Astrocyte (in vitro differentiated cells and primary cell): ENCODE results near the gene ARF3. TPM values are rescaled to one million over a fixed set of nuclear protein-coding genes. Genes with fewer than 3 reads are reported as not detected.

Experiments used
- DNase-seq: peaks from one replicate; pipeline ENCODE4 v3.0.0-alpha.2; 2010; ENCODE audit warnings: low read depth
- FAIRE-seq: peaks from 2 replicates; lab custom pipeline; 2011; peaks lifted over from hg19 to GRCh38; lab: Jason Lieb, UNC
- H2AFZ ChIP-seq: 2 replicates; pipeline ENCODE4 v1.6.0; 2012; ENCODE audit warnings: low read depth, low read length, inconsistent platforms
- H3K27ac ChIP-seq: 2 replicates; pipeline ENCODE4 v1.5.1; 2011; ENCODE audit warnings: low read depth, low read length, inconsistent platforms
- H3K27me3 ChIP-seq: 2 replicates; pipeline ENCODE4 v1.6.0; 2011; ENCODE audit warnings: low read length, inconsistent platforms; ENCODE audit not compliant: insufficient read depth
- H3K36me3 ChIP-seq: 2 replicates; pipeline ENCODE4 v1.5.1; 2011; ENCODE audit warnings: low read length, inconsistent platforms; ENCODE audit not compliant: insufficient read depth
- H3K4me1 ChIP-seq: 2 replicates; pipeline ENCODE4 v1.5.1; 2011; ENCODE audit warnings: low read length, inconsistent platforms; ENCODE audit not compliant: insufficient read depth
- H3K4me2 ChIP-seq: 2 replicates; pipeline ENCODE4 v1.6.0; 2012; ENCODE audit warnings: low read length, inconsistent platforms
- H3K4me3 ChIP-seq: 2 replicates; pipeline ENCODE4 v1.5.1; 2011; ENCODE audit warnings: low read depth, mild to moderate bottlenecking, low read length, inconsistent platforms; ENCODE audit not compliant: insufficient read depth
- H3K79me2 ChIP-seq: 2 replicates; pipeline ENCODE4 v1.6.0; 2012; ENCODE audit warnings: mild to moderate bottlenecking, low read length, inconsistent platforms; ENCODE audit not compliant: insufficient read depth
- H3K9ac ChIP-seq: 2 replicates; pipeline ENCODE4 v1.6.0; 2012; ENCODE audit warnings: mild to moderate bottlenecking, low read length, inconsistent platforms
- H3K9me3 ChIP-seq: 2 replicates; pipeline ENCODE4 v1.5.1; 2012; ENCODE audit warnings: low read depth, mild to moderate bottlenecking, low read length, inconsistent platforms; ENCODE audit not compliant: insufficient read depth
- H4K20me1 ChIP-seq: 2 replicates; pipeline ENCODE4 v1.6.0; 2012; ENCODE audit warnings: low read length, inconsistent platforms; ENCODE audit not compliant: insufficient read depth
- H3K27ac Mint-ChIP-seq: one replicate; pipeline ENCODE4 v1.8.0; 2021; ENCODE audit warnings: mild to moderate bottlenecking, mixed read lengths; ENCODE audit not compliant: unreplicated experiment
- H3K27me3 Mint-ChIP-seq: one replicate; pipeline ENCODE4 v1.8.0; 2021; ENCODE audit warnings: low read depth, mixed read lengths; ENCODE audit not compliant: unreplicated experiment
- H3K36me3 Mint-ChIP-seq: one replicate; pipeline ENCODE4 v1.8.0; 2021; ENCODE audit warnings: low read depth, mixed read lengths; ENCODE audit not compliant: unreplicated experiment
- H3K4me1 Mint-ChIP-seq: one replicate; pipeline ENCODE4 v1.8.0; 2021; ENCODE audit warnings: low read depth, mixed read lengths; ENCODE audit not compliant: unreplicated experiment
- H3K4me3 Mint-ChIP-seq: one replicate; pipeline ENCODE4 v1.8.0; 2021; ENCODE audit warnings: mild to moderate bottlenecking, moderate library complexity, mixed read lengths; ENCODE audit not compliant: unreplicated experiment
- H3K9me3 Mint-ChIP-seq: one replicate; pipeline ENCODE4 v1.8.0; 2021; ENCODE audit warnings: mild to moderate bottlenecking, mixed read lengths; ENCODE audit not compliant: unreplicated experiment
- EZH2 ChIP-seq: IDR thresholded peaks from 2 replicates; pipeline ENCODE4 v1.6.1; 2012; ENCODE audit warnings: mild to moderate bottlenecking, low read length, inconsistent platforms; ENCODE audit not compliant: insufficient read depth
- total RNA-seq: library from RNA; stranded (reverse); gene quantifications from 2 replicates; pipeline ENCODE4 v1.2.1, GENCODE V29; 2021
- TF ChIP-seq, protein P1 (sequence below): IDR thresholded peaks from 2 replicates; pipeline ENCODE4 v1.5.1; 2011; ENCODE audit warnings: low read depth, mild to moderate bottlenecking, inconsistent platforms, low read length, moderate library complexity; ENCODE audit not compliant: insufficient read depth

The ARF3 gene
- total RNA-seq, 1 donor from 2014 or later = 229 TPM

DNA sequence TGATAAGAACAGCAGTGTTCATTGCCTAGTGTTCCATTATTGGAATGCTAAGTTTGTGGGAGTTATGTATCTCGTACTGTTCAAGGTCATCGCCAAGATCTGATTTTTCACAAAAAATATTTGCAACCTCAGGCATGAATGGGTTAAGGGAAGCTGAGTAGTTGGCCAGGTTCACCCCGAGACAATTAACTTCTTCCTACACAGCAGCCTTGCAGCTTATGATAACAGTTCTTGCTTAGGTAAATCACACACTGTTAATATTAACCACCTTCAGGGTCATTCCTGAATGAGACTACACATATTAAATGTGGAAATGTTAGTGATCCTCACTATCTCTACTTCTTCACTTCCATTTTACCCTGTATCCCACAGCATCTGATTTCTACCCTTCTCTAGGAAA, 50.0 kb downstream of the ARF3 start:
- no peaks in the 10 kb centered on the region for H3K79me2 ChIP-seq
- H3K4me2 ChIP-seq = no peak overlapping the region
- H3K9me3 Mint-ChIP-seq = no peaks in the 10 kb centered on the region
- H4K20me1 ChIP-seq = no peaks in the 10 kb centered on the region
- no peaks in the 10 kb centered on the region for H3K36me3 ChIP-seq
- H3K27me3 Mint-ChIP-seq = no peaks in the 10 kb centered on the region
- no peaks in the 10 kb centered on the region for H3K36me3 Mint-ChIP-seq
- H3K4me1 Mint-ChIP-seq = no peaks in the 10 kb centered on the region
- no peak overlapping the region for H3K27ac ChIP-seq
- H3K9me3 ChIP-seq = no peaks in the 10 kb centered on the region
- DNase-seq (no peak), FAIRE-seq (no peak)
- H3K4me3 Mint-ChIP-seq = no peak overlapping the region
- H3K27me3 ChIP-seq = no peaks in the 10 kb centered on the region
- no peak overlapping the region for H3K9ac ChIP-seq
- TF ChIP-seq, protein P1, sequence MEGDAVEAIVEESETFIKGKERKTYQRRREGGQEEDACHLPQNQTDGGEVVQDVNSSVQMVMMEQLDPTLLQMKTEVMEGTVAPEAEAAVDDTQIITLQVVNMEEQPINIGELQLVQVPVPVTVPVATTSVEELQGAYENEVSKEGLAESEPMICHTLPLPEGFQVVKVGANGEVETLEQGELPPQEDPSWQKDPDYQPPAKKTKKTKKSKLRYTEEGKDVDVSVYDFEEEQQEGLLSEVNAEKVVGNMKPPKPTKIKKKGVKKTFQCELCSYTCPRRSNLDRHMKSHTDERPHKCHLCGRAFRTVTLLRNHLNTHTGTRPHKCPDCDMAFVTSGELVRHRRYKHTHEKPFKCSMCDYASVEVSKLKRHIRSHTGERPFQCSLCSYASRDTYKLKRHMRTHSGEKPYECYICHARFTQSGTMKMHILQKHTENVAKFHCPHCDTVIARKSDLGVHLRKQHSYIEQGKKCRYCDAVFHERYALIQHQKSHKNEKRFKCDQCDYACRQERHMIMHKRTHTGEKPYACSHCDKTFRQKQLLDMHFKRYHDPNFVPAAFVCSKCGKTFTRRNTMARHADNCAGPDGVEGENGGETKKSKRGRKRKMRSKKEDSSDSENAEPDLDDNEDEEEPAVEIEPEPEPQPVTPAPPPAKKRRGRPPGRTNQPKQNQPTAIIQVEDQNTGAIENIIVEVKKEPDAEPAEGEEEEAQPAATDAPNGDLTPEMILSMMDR = no peak
- TF ChIP-seq EZH2 = no peak
- H3K4me3 ChIP-seq = no peak overlapping the region
- H3K27ac Mint-ChIP-seq = no peak overlapping the region
- no peaks in the 10 kb centered on the region for H3K4me1 ChIP-seq
- no peak overlapping the region for H2AFZ ChIP-seq

DNA sequence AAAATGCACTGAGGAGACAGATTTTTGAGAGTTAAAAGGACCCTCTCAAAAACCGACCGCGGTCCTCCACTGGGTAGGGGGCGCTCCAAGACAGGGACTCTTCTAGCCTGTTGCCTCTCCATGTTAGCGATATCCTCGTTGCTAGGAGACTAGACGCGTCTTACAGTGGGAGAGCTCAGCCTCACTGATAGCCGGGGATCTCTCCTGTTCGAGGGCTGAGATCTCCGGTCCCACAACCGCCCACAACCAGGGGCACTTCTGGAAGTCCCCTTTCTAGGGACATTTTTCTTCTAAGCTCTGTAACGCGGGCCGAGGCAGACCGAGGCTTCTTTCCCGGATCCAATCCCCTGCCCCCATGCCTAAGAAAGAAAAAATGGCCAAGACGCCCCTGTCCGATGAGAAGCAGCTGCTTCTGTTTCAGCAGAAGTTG, 53.3 kb downstream of the ARF3 start:
- H4K20me1 ChIP-seq = no peaks in the 10 kb centered on the region
- H3K36me3 ChIP-seq = no peaks in the 10 kb centered on the region
- peak overlapping the region; percentile 93 for H2AFZ ChIP-seq
- Mint-ChIP-seq H3K27ac (no peak overlapping the region), H3K9me3 (no peaks in the 10 kb centered on the region), H3K4me1 (no peaks in the 10 kb centered on the region), H3K27me3 (peaks cover 2% of the 10 kb centered on the region), H3K4me3 (peak overlapping the region; percentile 84), H3K36me3 (no peaks in the 10 kb centered on the region)
- no peaks in the 10 kb centered on the region for H3K4me1 ChIP-seq
- H3K27me3 ChIP-seq = no peaks in the 10 kb centered on the region
- H3K79me2 ChIP-seq = no peaks in the 10 kb centered on the region
- DNase-seq (peak; percentile 81), FAIRE-seq (no peak)
- peak overlapping the region; percentile 78 for H3K9ac ChIP-seq
- no peaks in the 10 kb centered on the region for H3K9me3 ChIP-seq
- no peak overlapping the region for H3K27ac ChIP-seq
- peak overlapping the region; percentile 92 for H3K4me2 ChIP-seq
- peak overlapping the region; percentile 63 for H3K4me3 ChIP-seq
- TF ChIP-seq, protein P1 = peak; percentile 58
- TF ChIP-seq EZH2 = no peak

DNA sequence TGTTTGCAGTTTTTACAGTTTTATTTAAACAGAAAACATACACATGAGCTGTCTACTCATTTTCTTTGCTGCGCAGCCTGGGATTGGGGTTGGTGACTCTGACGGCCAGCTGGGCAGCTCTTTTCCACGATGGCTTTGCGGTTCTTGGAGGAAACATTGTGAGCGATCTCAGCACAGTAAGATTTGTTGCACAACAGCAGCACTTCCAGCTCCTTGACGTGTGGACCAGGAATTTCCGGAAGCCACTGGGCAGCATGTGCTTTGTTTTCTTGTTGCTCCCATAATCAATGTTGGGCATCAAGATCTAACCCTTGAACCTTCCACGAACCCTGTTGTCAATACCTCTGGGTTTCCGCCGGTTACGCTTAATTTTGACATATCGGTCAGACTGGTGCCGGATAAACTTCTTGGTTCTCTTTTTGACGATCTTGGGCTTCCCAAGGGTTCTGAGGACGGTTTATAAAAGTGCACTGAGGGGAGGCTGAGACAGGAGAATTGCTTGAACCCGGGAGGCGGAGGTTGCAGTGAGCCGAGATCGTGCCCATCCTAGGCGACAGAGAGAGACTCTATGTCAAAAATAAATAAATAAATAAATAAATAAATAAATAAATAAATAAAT, 53.8 kb downstream of the ARF3 start:
- H3K9me3 Mint-ChIP-seq = no peaks in the 10 kb centered on the region
- no peak for FAIRE-seq
- peak overlapping the region; percentile 92 for H3K4me2 ChIP-seq
- no peaks in the 10 kb centered on the region for H3K4me1 Mint-ChIP-seq
- no peak overlapping the region for H3K4me3 Mint-ChIP-seq
- no peaks in the 10 kb centered on the region for H3K27me3 ChIP-seq
- no peak overlapping the region for H3K27ac Mint-ChIP-seq
- no peaks in the 10 kb centered on the region for H3K9me3 ChIP-seq
- no peaks in the 10 kb centered on the region for H3K4me1 ChIP-seq
- TF ChIP-seq EZH2 = no peak
- TF ChIP-seq, protein P1 = no peak
- no peak overlapping the region for H2AFZ ChIP-seq
- no peak overlapping the region for H3K27ac ChIP-seq
- H3K36me3 Mint-ChIP-seq = no peaks in the 10 kb centered on the region
- peaks cover 5% of the 10 kb centered on the region for H3K27me3 Mint-ChIP-seq
- no peak overlapping the region for H3K9ac ChIP-seq
- DNase-seq = no peak
- no peak overlapping the region for H3K4me3 ChIP-seq
- H3K36me3 ChIP-seq = no peaks in the 10 kb centered on the region
- no peaks in the 10 kb centered on the region for H3K79me2 ChIP-seq
- no peaks in the 10 kb centered on the region for H4K20me1 ChIP-seq
